ENCODE results near the gene CFL2. TPM values are rescaled to one million over a fixed set of nuclear protein-coding genes. Genes with fewer than 3 reads are reported as not detected.

Gene CFL2
- total and polyA plus RNA-seq, 2 of the 13 experiments (the other 11 are each of a cell fraction or from before 2014, with no cell fraction given) = 114 to 158 TPM

DNA sequence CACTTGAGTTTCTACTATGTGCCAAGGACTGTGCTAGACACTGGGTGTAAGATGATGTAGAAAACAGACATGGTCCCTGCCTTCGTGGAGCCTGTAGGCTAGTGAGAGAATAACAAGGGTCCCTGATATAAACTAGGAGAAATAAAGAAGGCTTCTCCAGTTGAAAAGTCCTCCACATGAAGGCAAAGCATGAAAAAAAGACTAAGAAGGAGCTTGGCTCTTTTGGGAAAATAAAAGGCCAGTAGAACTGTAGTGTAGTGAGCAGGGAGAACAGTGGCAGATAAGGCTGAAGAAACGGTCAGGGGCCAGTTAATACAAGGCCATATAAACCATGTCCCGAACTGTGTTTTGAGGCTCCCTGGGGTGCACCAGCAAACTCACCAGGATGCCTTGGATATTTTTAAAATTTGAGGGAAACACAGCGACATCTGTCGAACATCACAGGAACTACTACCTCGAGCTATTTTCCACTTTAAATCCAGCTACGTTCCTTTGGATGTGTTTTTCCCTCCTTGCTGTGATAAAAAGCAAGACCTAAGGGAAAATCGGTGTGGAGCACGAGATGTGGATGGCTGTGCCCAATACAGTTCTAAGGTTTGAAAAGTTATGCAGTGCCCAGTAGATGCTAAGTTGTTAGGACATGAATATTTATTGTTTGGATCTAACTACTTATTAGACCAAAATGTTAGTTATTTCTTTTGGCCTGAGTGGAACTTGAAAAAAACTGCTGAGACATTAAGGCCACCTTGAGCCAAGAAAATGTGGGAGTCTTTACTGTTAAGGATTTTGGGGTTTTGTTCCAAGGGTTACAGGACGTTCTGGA lies 8.5 kb upstream of the CFL2 start (continued):
- TF ChIP-seq ZNF550 (CRISPR knock-in tag; IDR thresholded peaks at IDR 0.05; ENCODE audit: borderline replicate concordance) (no peak), ZSCAN20 (CRISPR knock-in tag; IDR thresholded peaks at IDR 0.05; ENCODE audit: borderline replicate concordance) (no peak; the same call in 1 of the 2 replicates), ZNF792 (CRISPR knock-in tag; IDR thresholded peaks at IDR 0.05) (no peak), MXI1 (IDR thresholded peaks at IDR 0.05; ENCODE audit: borderline replicate concordance, low read depth, low read length) (no peak), ZBTB20 (CRISPR knock-in tag; IDR thresholded peaks at IDR 0.05; ENCODE audit: borderline replicate concordance, low read depth) (peak; percentile 67; the same call in 1 of the 2 replicates), AGO1 (IDR thresholded peaks at IDR 0.05; ENCODE audit: low read depth, low read length, poor library complexity, severe bottlenecking) (no peak), ZSCAN21 (CRISPR knock-in tag; IDR thresholded peaks at IDR 0.05; ENCODE audit: borderline replicate concordance) (no peak), ZNF629 (CRISPR knock-in tag; conservative IDR thresholded peaks at IDR 0.05) (no peak), NFKBIZ (CRISPR knock-in tag; IDR thresholded peaks at IDR 0.05) (no peak), CAMTA2 (CRISPR knock-in tag; IDR thresholded peaks at IDR 0.05; ENCODE audit: borderline replicate concordance) (no peak), NR1H2 (CRISPR knock-in tag; IDR thresholded peaks at IDR 0.05; ENCODE audit: borderline replicate concordance, low read depth) (no peak), ZNF773 (CRISPR knock-in tag; IDR thresholded peaks at IDR 0.05; ENCODE audit: borderline replicate concordance) (no peak), MXD4 (CRISPR knock-in tag; IDR thresholded peaks at IDR 0.05) (no peak; the same call in 1 of the 2 replicates), ZNF766 (CRISPR knock-in tag; IDR thresholded peaks at IDR 0.05; ENCODE audit: borderline replicate concordance) (0 out of 2 replicates have a peak, but pooled peaks have one; percentile 46), ZNF3 (CRISPR knock-in tag; IDR thresholded peaks at IDR 0.05) (no peak), SIN3A (IDR thresholded peaks at IDR 0.05; ENCODE audit: borderline replicate concordance, low read depth, low read length) (no peak), ZNF317 (CRISPR knock-in tag; IDR thresholded peaks at IDR 0.05) (peak; percentile 65; the same call in 1 of the 2 replicates), ZNF468 (CRISPR knock-in tag; IDR thresholded peaks at IDR 0.05) (no peak)
- TF ChIP-seq, protein P1, sequence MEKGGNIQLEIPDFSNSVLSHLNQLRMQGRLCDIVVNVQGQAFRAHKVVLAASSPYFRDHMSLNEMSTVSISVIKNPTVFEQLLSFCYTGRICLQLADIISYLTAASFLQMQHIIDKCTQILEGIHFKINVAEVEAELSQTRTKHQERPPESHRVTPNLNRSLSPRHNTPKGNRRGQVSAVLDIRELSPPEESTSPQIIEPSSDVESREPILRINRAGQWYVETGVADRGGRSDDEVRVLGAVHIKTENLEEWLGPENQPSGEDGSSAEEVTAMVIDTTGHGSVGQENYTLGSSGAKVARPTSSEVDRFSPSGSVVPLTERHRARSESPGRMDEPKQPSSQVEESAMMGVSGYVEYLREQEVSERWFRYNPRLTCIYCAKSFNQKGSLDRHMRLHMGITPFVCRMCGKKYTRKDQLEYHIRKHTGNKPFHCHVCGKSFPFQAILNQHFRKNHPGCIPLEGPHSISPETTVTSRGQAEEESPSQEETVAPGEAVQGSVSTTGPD (CRISPR knock-in tag; IDR thresholded peaks at IDR 0.05) = no peak
- TF ChIP-seq, protein P2, sequence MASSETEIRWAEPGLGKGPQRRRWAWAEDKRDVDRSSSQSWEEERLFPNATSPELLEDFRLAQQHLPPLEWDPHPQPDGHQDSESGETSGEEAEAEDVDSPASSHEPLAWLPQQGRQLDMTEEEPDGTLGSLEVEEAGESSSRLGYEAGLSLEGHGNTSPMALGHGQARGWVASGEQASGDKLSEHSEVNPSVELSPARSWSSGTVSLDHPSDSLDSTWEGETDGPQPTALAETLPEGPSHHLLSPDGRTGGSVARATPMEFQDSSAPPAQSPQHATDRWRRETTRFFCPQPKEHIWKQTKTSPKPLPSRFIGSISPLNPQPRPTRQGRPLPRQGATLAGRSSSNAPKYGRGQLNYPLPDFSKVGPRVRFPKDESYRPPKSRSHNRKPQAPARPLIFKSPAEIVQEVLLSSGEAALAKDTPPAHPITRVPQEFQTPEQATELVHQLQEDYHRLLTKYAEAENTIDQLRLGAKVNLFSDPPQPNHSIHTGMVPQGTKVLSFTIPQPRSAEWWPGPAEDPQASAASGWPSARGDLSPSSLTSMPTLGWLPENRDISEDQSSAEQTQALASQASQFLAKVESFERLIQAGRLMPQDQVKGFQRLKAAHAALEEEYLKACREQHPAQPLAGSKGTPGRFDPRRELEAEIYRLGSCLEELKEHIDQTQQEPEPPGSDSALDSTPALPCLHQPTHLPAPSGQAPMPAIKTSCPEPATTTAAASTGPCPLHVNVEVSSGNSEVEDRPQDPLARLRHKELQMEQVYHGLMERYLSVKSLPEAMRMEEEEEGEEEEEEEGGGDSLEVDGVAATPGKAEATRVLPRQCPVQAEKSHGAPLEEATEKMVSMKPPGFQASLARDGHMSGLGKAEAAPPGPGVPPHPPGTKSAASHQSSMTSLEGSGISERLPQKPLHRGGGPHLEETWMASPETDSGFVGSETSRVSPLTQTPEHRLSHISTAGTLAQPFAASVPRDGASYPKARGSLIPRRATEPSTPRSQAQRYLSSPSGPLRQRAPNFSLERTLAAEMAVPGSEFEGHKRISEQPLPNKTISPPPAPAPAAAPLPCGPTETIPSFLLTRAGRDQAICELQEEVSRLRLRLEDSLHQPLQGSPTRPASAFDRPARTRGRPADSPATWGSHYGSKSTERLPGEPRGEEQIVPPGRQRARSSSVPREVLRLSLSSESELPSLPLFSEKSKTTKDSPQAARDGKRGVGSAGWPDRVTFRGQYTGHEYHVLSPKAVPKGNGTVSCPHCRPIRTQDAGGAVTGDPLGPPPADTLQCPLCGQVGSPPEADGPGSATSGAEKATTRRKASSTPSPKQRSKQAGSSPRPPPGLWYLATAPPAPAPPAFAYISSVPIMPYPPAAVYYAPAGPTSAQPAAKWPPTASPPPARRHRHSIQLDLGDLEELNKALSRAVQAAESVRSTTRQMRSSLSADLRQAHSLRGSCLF (CRISPR knock-in tag; IDR thresholded peaks at IDR 0.05; ENCODE audit: borderline replicate concordance) = no peak
- TF ChIP-seq, protein P3, sequence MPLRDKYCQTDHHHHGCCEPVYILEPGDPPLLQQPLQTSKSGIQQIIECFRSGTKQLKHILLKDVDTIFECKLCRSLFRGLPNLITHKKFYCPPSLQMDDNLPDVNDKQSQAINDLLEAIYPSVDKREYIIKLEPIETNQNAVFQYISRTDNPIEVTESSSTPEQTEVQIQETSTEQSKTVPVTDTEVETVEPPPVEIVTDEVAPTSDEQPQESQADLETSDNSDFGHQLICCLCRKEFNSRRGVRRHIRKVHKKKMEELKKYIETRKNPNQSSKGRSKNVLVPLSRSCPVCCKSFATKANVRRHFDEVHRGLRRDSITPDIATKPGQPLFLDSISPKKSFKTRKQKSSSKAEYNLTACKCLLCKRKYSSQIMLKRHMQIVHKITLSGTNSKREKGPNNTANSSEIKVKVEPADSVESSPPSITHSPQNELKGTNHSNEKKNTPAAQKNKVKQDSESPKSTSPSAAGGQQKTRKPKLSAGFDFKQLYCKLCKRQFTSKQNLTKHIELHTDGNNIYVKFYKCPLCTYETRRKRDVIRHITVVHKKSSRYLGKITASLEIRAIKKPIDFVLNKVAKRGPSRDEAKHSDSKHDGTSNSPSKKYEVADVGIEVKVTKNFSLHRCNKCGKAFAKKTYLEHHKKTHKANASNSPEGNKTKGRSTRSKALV (CRISPR knock-in tag; IDR thresholded peaks at IDR 0.05) = 0 out of 2 replicates have a peak, but pooled peaks have one; percentile 16

All from HepG2 (cell line).